TTC549 (cell line): ENCODE measurements around the gene CCNI2.

Source experiments
- FAIRE-seq: peaks from 2 replicates; lab custom pipeline; 2012; peaks lifted over from hg19 to GRCh38; lab: Jason Lieb, UNC

CCNI2 gene

GRCh38 chr5:132746954-132747615 lies at the start of gene CCNI2:
TSS of gene CCNI2 (plus strand) at chr5:132747426. CDS start at chr5:132747496, 70 bp downstream.
- no peak for FAIRE-seq

- no peak for FAIRE-seq
These were observed 42.4 kb upstream of the CCNI2 start for GRCh38 chr5:132704875-132705274.

GRCh38 chr5:132708645-132709044 lies 38.6 kb upstream of the CCNI2 start:
- no peak for FAIRE-seq

- FAIRE-seq = peak; percentile 81
These were observed 32.5 kb upstream of the CCNI2 start for GRCh38 chr5:132714456-132715307.

GRCh38 chr5:132718544-132719312 lies 28.5 kb upstream of the CCNI2 start:
- FAIRE-seq = no peak

- FAIRE-seq = no peak
These were observed 21.5 kb upstream of the CCNI2 start for GRCh38 chr5:132725745-132726144.

GRCh38 chr5:132729896-132730295 lies 17.3 kb upstream of the CCNI2 start:
- no peak for FAIRE-seq

GRCh38 chr5:132733499-132734148 lies 13.6 kb upstream of the CCNI2 start:
- FAIRE-seq = no peak

GRCh38 chr5:132734687-132735086 lies 12.5 kb upstream of the CCNI2 start:
- no peak for FAIRE-seq

- FAIRE-seq = peak; percentile 64
These were observed 10.1 kb upstream of the CCNI2 start, which contains the start of gene KIF3A for GRCh38 chr5:132736853-132737833. TSS of gene KIF3A (minus strand) at chr5:132737546. CDS start at chr5:132737419, 127 bp downstream.

GRCh38 chr5:132737982-132738681 lies 9.1 kb upstream of the CCNI2 start:
- FAIRE-seq = no peak

GRCh38 chr5:132739232-132739631 lies 8.0 kb upstream of the CCNI2 start:
- no peak for FAIRE-seq

GRCh38 chr5:132742158-132742557 lies 5.1 kb upstream of the CCNI2 start:
- no peak for FAIRE-seq

- no peak for FAIRE-seq
These were observed 4.6 kb upstream of the CCNI2 start for GRCh38 chr5:132742626-132743025.

GRCh38 chr5:132744659-132745058 lies 2.6 kb upstream of the CCNI2 start:
- FAIRE-seq = peak; percentile 46

GRCh38 chr5:132746592-132746953 lies 653 bp upstream of the CCNI2 start:
- no peak for FAIRE-seq

GRCh38 chr5:132747616-132748440 lies 602 bp downstream of the CCNI2 start:
- FAIRE-seq = no peak

GRCh38 chr5:132748522-132749000 lies 1.3 kb downstream of the CCNI2 start:
- no peak for FAIRE-seq

- no peak for FAIRE-seq
These were observed 2.3 kb downstream of the CCNI2 start for GRCh38 chr5:132749506-132749905.
